ENCODE results near the gene AGPAT3. TPM values are rescaled to one million over a fixed set of nuclear protein-coding genes. Genes with fewer than 3 reads are reported as not detected.
A peak's percentile ranks its signal among the peaks of the same experiment; 100 is the strongest.
"Not testable (repeated sequence)": the region's sequence is repeated elsewhere in the genome, so short reads cannot be mapped to it uniquely, and the experiment has no call there.

AGPAT3 gene
- total RNA-seq, 1 experiment from 2014 or later, result 9.2 TPM

- H3K36me3 ChIP-seq (replicated peaks; ENCODE audit: control insufficient read depth, insufficient read depth, low read length), result no peaks in the 10 kb centered on the region
- no peak for DNase-seq
These were observed 30.2 kb downstream of the AGPAT3 start for GRCh38 chr21:43895196-43895595.

GRCh38 chr21:43896696-43897299, 31.8 kb downstream of the AGPAT3 start:
- H3K36me3 ChIP-seq (replicated peaks; ENCODE audit: control insufficient read depth, insufficient read depth, low read length); H3K4me3 ChIP-seq (ENCODE audit: insufficient read depth, low read depth, low read length); H3K27me3 ChIP-seq (ENCODE audit: control insufficient read depth, insufficient read depth, low read length); DNase-seq: not testable (repeated sequence)

More at GRCh38 chr21:43895196-43895595, 30.2 kb downstream of the AGPAT3 start:
- no peaks in the 10 kb centered on the region for H3K27me3 ChIP-seq (ENCODE audit: control insufficient read depth, insufficient read depth, low read length)
- H3K4me3 ChIP-seq (ENCODE audit: insufficient read depth, low read depth, low read length), result no peak overlapping the region

- H3K27me3 ChIP-seq (ENCODE audit: control insufficient read depth, insufficient read depth, low read length), result no peaks in the 10 kb centered on the region
- peak; percentile 23 for DNase-seq
- no peak overlapping the region for H3K4me3 ChIP-seq (ENCODE audit: insufficient read depth, low read depth, low read length)
- no peaks in the 10 kb centered on the region for H3K36me3 ChIP-seq (replicated peaks; ENCODE audit: control insufficient read depth, insufficient read depth, low read length)
These were observed 34.5 kb downstream of the AGPAT3 start for GRCh38 chr21:43899307-43900077.

- H3K36me3 ChIP-seq (replicated peaks; ENCODE audit: control insufficient read depth, insufficient read depth, low read length), result no peaks in the 10 kb centered on the region
- H3K4me3 ChIP-seq (ENCODE audit: insufficient read depth, low read depth, low read length), result no peak overlapping the region
- DNase-seq, result no peak
- H3K27me3 ChIP-seq (ENCODE audit: control insufficient read depth, insufficient read depth, low read length), result no peaks in the 10 kb centered on the region
These were observed 35.0 kb downstream of the AGPAT3 start for GRCh38 chr21:43900078-43900385.

GRCh38 chr21:43900690-43901089, 35.7 kb downstream of the AGPAT3 start:
- H3K36me3 ChIP-seq (replicated peaks; ENCODE audit: control insufficient read depth, insufficient read depth, low read length), result no peaks in the 10 kb centered on the region
- no peak overlapping the region for H3K4me3 ChIP-seq (ENCODE audit: insufficient read depth, low read depth, low read length)
- DNase-seq, result no peak
- H3K27me3 ChIP-seq (ENCODE audit: control insufficient read depth, insufficient read depth, low read length), result no peaks in the 10 kb centered on the region

GRCh38 chr21:43902441-43902840, 37.4 kb downstream of the AGPAT3 start:
- Histone ChIP-seq H3K4me3 (ENCODE audit: insufficient read depth, low read depth, low read length) (no peak overlapping the region), H3K27me3 (ENCODE audit: control insufficient read depth, insufficient read depth, low read length) (no peaks in the 10 kb centered on the region), H3K36me3 (replicated peaks; ENCODE audit: control insufficient read depth, insufficient read depth, low read length) (no peaks in the 10 kb centered on the region)
- DNase-seq, result peak; percentile 13

GRCh38 chr21:43903451-43904091, 38.5 kb downstream of the AGPAT3 start:
- Histone ChIP-seq H3K4me3 (ENCODE audit: insufficient read depth, low read depth, low read length) (no peak overlapping the region), H3K27me3 (ENCODE audit: control insufficient read depth, insufficient read depth, low read length) (no peaks in the 10 kb centered on the region), H3K36me3 (replicated peaks; ENCODE audit: control insufficient read depth, insufficient read depth, low read length) (no peaks in the 10 kb centered on the region)
- DNase-seq, result peak; percentile 67

- no peak overlapping the region for H3K4me3 ChIP-seq (ENCODE audit: insufficient read depth, low read depth, low read length)
- no peaks in the 10 kb centered on the region for H3K36me3 ChIP-seq (replicated peaks; ENCODE audit: control insufficient read depth, insufficient read depth, low read length)
- DNase-seq, result peak; percentile 53
- H3K27me3 ChIP-seq (ENCODE audit: control insufficient read depth, insufficient read depth, low read length), result no peaks in the 10 kb centered on the region
These were observed 39.3 kb downstream of the AGPAT3 start for GRCh38 chr21:43904331-43904781.

GRCh38 chr21:43905726-43906455, 40.9 kb downstream of the AGPAT3 start:
- H3K4me3 ChIP-seq (ENCODE audit: insufficient read depth, low read depth, low read length), result no peak overlapping the region
- H3K36me3 ChIP-seq (replicated peaks; ENCODE audit: control insufficient read depth, insufficient read depth, low read length), result no peaks in the 10 kb centered on the region
- DNase-seq, result peak; percentile 50
- no peaks in the 10 kb centered on the region for H3K27me3 ChIP-seq (ENCODE audit: control insufficient read depth, insufficient read depth, low read length)

- H3K27me3 ChIP-seq (ENCODE audit: control insufficient read depth, insufficient read depth, low read length), result no peaks in the 10 kb centered on the region
- DNase-seq, result peak; percentile 44
- no peaks in the 10 kb centered on the region for H3K36me3 ChIP-seq (replicated peaks; ENCODE audit: control insufficient read depth, insufficient read depth, low read length)
- no peak overlapping the region for H3K4me3 ChIP-seq (ENCODE audit: insufficient read depth, low read depth, low read length)
These were observed 41.8 kb downstream of the AGPAT3 start for GRCh38 chr21:43906585-43907370.

GRCh38 chr21:43907751-43908150, 42.7 kb downstream of the AGPAT3 start:
- no peaks in the 10 kb centered on the region for H3K36me3 ChIP-seq (replicated peaks; ENCODE audit: control insufficient read depth, insufficient read depth, low read length)
- no peaks in the 10 kb centered on the region for H3K27me3 ChIP-seq (ENCODE audit: control insufficient read depth, insufficient read depth, low read length)
- H3K4me3 ChIP-seq (ENCODE audit: insufficient read depth, low read depth, low read length), result no peak overlapping the region
- DNase-seq, result peak; percentile 41

GRCh38 chr21:43908167-43908566, 43.1 kb downstream of the AGPAT3 start:
- H3K4me3 ChIP-seq (ENCODE audit: insufficient read depth, low read depth, low read length), result no peak overlapping the region
- DNase-seq, result peak; percentile 43
- no peaks in the 10 kb centered on the region for H3K36me3 ChIP-seq (replicated peaks; ENCODE audit: control insufficient read depth, insufficient read depth, low read length)
- no peaks in the 10 kb centered on the region for H3K27me3 ChIP-seq (ENCODE audit: control insufficient read depth, insufficient read depth, low read length)

- DNase-seq, result peak; percentile 62
- no peaks in the 10 kb centered on the region for H3K36me3 ChIP-seq (replicated peaks; ENCODE audit: control insufficient read depth, insufficient read depth, low read length)
- H3K4me3 ChIP-seq (ENCODE audit: insufficient read depth, low read depth, low read length), result no peak overlapping the region
- H3K27me3 ChIP-seq (ENCODE audit: control insufficient read depth, insufficient read depth, low read length), result no peaks in the 10 kb centered on the region
These were observed 44.8 kb downstream of the AGPAT3 start for GRCh38 chr21:43909741-43910400.

All from H7 (cell line).